Measurements from ENCODE around the gene APOL1. TPM values are rescaled to one million over a fixed set of nuclear protein-coding genes. Genes with fewer than 3 reads are reported as not detected.

Gene APOL1
- total and polyA plus RNA-seq, 9 of the 15 experiments (the other 6 are each of a cell fraction or from before 2014, with no cell fraction given) = 2.5 to 9.7 (median 5.6) TPM

- ATAC-seq (no peak), DNase-seq (ENCODE audit: extremely low read depth in 1 of 4, low spot score in 3 of 4) (no peak), FAIRE-seq (no peak)
- no peaks in the 10 kb centered on the region for H3K27me3 ChIP-seq (ENCODE audit: control insufficient read depth in 2 of 2, insufficient read depth in 2 of 2, low read length in 2 of 2)
- in situ Hi-C loops (cut with MboI) = no loop called here
- no peaks in the 10 kb centered on the region for H3K9me3 ChIP-seq (replicated peaks; ENCODE audit: control insufficient read depth, insufficient read depth, low read depth, low read length)
- no TSS peak for BruUV-seq (replicated peaks)
- H3K4me3 ChIP-seq = no peak overlapping the region
- intact Hi-C loops (cut with micrococcal nuclease) = loop anchor here (5.0 kb wide), 1 partner anchor 168 kb away; no protein-coding TSS in a partner anchor
- H4K20me1 ChIP-seq (replicated peaks; ENCODE audit: control insufficient read depth, insufficient read depth, low read length) = no peaks in the 10 kb centered on the region; the same call in 1 of the 2 replicates
- ChIA-PET POLR2A (no interaction called here), CTCF (ENCODE audit: low intra/inter-chr PET ratio) (no interaction called here)
- TF ChIP-seq ZNF24 (IDR thresholded peaks at IDR 0.05) (no peak), ARID3A (IDR thresholded peaks at IDR 0.05; ENCODE audit: borderline replicate concordance, low read depth, low read length) (no peak), TFAP4 (CRISPR knock-in tag; IDR thresholded peaks at IDR 0.05; ENCODE audit: borderline replicate concordance) (no peak), PURB (CRISPR knock-in tag; IDR thresholded peaks at IDR 0.05; ENCODE audit: low read depth) (no peak)
- no peaks in the 10 kb centered on the region for H3K9me1 ChIP-seq (ENCODE audit: control insufficient read depth, insufficient read depth, low read length)
- no peaks in the 10 kb centered on the region for H3K79me2 ChIP-seq (ENCODE audit: control insufficient read depth, insufficient read depth, low read length)
- H3K4me1 ChIP-seq (replicated peaks in 1 of 2; ENCODE audit: control insufficient read depth in 2 of 2, insufficient read depth in 2 of 2, low read length in 2 of 2) = no peaks in the 10 kb centered on the region
- 84% methylated on average over 5 of the region's 13 CpGs for WGBS (ENCODE audit: insufficient coverage, low coverage, missing lambda C conversion rate)
- H2AFZ ChIP-seq (ENCODE audit: low read depth, low read length) = no peak overlapping the region
- no peak overlapping the region for H3K9ac ChIP-seq (ENCODE audit: insufficient read depth in 1 of 2, low read depth in 2 of 2, low read length in 2 of 2)
- no peak overlapping the region for H3K27ac ChIP-seq (ENCODE audit: extremely low read depth, low read depth, low read length)
- H3K4me2 ChIP-seq (ENCODE audit: insufficient read depth, low read length) = no peak overlapping the region
- H3K36me3 ChIP-seq (ENCODE audit: control insufficient read depth, insufficient read depth, low read length) = peaks cover 83% of the 10 kb centered on the region; the same call in 2 of the 3 replicates
These were observed 50.9 kb downstream of the APOL1 start for GRCh38 chr22:36303874-36304273.

Measured in K562 (cell line).